ENCODE data around the gene G6PC3. TPM values are rescaled to one million over a fixed set of nuclear protein-coding genes. Genes with fewer than 3 reads are reported as not detected.

The G6PC3 gene
- total and polyA plus RNA-seq, 2 donors (not counting 3 experiments of a cell fraction or from before 2014, with no cell fraction given): 78.4 to 194 TPM

- dilution Hi-C loops (cut with MboI; ENCODE audit: extremely low pct_ligation_motif_present, low sequenced_read_pairs): no loop called here
- Histone ChIP-seq H3K4me1 (ENCODE audit: control insufficient read depth, extremely low read depth, insufficient read depth, low read length) (peaks cover 6% of the 10 kb centered on the region), H3K4me3 (replicated peaks in 1 of 3; ENCODE audit: insufficient read depth in 1 of 3, low read depth in 1 of 3, low read length in 3 of 3) (no peak overlapping the region), H4K20me1 (replicated peaks; ENCODE audit: control insufficient read depth, extremely low read depth, insufficient read depth, low read length) (no peaks in the 10 kb centered on the region), H3K9ac (replicated peaks; ENCODE audit: extremely low read depth, insufficient read depth, low read length) (no peak overlapping the region), H3K27me3 (ENCODE audit: control insufficient read depth in 2 of 2, insufficient read depth in 2 of 2, low read length in 2 of 2) (no peaks in the 10 kb centered on the region), H3K4me2 (ENCODE audit: insufficient read depth, low read length) (no peak overlapping the region), H3K36me3 (ENCODE audit: control insufficient read depth in 2 of 2, extremely low read depth in 1 of 2, insufficient read depth in 2 of 2, low read length in 2 of 2) (peaks cover 3 to 23% of the 10 kb centered on the region in 2 experiments), H3K9me3 (replicated peaks; ENCODE audit: control insufficient read depth, insufficient read depth, low read length) (no peaks in the 10 kb centered on the region), H3K9me1 (replicated peaks; ENCODE audit: control insufficient read depth, extremely low read depth, insufficient read depth, low read length) (no peaks in the 10 kb centered on the region), H3K79me2 (ENCODE audit: control insufficient read depth, insufficient read depth, low read length) (no peaks in the 10 kb centered on the region), H2AFZ (ENCODE audit: low read depth, low read length) (no peak overlapping the region), H3K27ac (ENCODE audit: insufficient read depth, low read depth, low read length) (no peak overlapping the region)
- ChIA-PET POLR2A (no interaction called here), CTCF (interaction anchor here (0.6 to 3.0 kb wide), 10 partner anchors 9 to 177 kb away, joined by 3 to 18 read pairs (median 3); partner anchors contain the start of genes G6PC3 and HDAC5)
- TF ChIP-seq FOS (IDR thresholded peaks at IDR 0.05; ENCODE audit: borderline replicate concordance, insufficient read depth, low read length): no peak
- TF ChIP-seq CTCF (IDR thresholded peaks at IDR 0.05; ENCODE audit: extremely low read depth in 1 of 2, insufficient read depth in 1 of 2, low read depth in 1 of 2, low read length in 2 of 2): no peak
- TF ChIP-seq JUN (IDR thresholded peaks at IDR 0.05; ENCODE audit: borderline replicate concordance, insufficient read depth, insufficient read length, low read depth): no peak
- TF ChIP-seq GATA2 (IDR thresholded peaks at IDR 0.05; ENCODE audit: insufficient read depth, insufficient read length, low read depth, low read length): no peak
- TF ChIP-seq POLR2AphosphoS5 (IDR thresholded peaks at IDR 0.05; ENCODE audit: insufficient read depth, low read depth, low read length): no peak
- TF ChIP-seq MYC (IDR thresholded peaks at IDR 0.05; ENCODE audit: low read depth, low read length): no peak
- TF ChIP-seq MAX (IDR thresholded peaks at IDR 0.05; ENCODE audit: insufficient read depth, insufficient read length): no peak
- no peak for TF ChIP-seq EZH2 (IDR thresholded peaks at IDR 0.05; ENCODE audit: borderline replicate concordance, low read depth, low read length, severe bottlenecking)
- no peak for TF ChIP-seq POLR2A (IDR thresholded peaks at IDR 0.05; ENCODE audit: low read depth, low read length)
- no TSS peak for BruUV-seq (replicated peaks)
- FAIRE-seq (no peak), DNase-seq (ENCODE audit: low read depth, low spot score) (no peak)
- intact Hi-C loops (cut with micrococcal nuclease): no loop called here
These were observed 16.8 kb downstream of the G6PC3 start for GRCh38 chr17:44087319-44087718.

Measured in endothelial cell of umbilical vein (primary cell).